AML-193 (cell line): ENCODE measurements around the gene DPY30.
"Not testable (repeated sequence)": the region's sequence is repeated elsewhere in the genome, so short reads cannot be mapped to it uniquely, and the experiment has no call there.

Experiments used
- DNase-seq, 2 experiments: peaks; one replicate each; lab custom pipeline; 2025; lab: John Stamatoyannopoulos, UW

DPY30 gene

GRCh38 chr2:32039447-32040219 lies at the start of gene DPY30:
Gene DPY30, minus strand, starts transcription at chr2:32039805. Its CDS starts 349 bp downstream, at chr2:32039456.
- DNase-seq = peak; percentile 86 to 90

- DNase-seq = no peak
Observed at GRCh38 chr2:32074134-32074506, 34.5 kb upstream of the DPY30 start.

DNA sequence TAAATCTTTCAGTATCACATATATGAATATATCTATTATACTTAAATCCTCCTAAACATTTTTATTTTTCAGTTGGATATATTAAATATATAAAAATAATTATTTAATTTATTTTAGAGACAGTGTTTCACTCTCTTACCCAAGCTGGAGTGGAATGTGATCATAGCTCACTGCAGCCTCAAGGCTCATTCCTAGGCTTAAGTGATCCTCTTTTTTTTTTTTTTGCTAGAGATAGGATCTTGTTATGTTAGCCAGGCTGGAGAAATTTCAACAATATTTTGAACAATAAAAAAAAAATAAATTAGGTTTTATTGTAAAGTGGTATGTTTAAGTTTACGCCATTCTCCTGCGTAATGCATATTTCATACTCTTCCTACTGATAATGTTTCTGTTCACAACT lies 27.9 kb upstream of the DPY30 start:
- no peak for DNase-seq

- DNase-seq = no peak
Observed at GRCh38 chr2:32064713-32065112, 25.1 kb upstream of the DPY30 start.

DNA sequence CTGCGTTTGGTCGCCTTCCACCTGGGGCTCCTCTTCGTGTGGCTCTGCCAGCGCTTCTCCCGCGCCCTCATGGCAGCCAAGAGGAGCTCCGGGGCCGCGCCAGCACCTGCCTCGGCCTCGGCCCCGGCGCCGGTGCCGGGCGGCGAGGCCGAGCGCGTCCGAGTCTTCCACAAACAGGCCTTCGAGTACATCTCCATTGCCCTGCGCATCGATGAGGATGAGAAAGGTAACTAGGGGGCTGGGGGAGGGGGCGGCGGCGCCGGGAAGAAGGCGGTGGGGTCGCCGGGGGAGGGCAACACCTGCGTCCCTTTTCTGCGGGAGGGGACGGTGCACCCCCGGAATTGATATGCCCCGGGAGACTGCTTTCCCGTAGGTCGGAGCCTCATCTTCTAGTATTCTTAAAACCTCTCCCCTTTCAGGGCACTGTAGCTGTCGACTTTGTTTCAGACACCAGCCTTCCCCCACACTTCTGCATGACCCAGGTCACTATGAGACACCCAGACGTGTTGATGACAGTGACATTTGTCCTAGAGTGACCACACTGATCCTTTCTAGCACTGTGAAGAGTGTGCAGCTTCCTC lies 24.5 kb upstream of the DPY30 start:
- DNase-seq = peak; percentile 38 to 39

GRCh38 chr2:32063310-32064020 lies 23.9 kb upstream of the DPY30 start, which contains the start of gene SPAST:
Gene SPAST, plus strand, starts transcription at chr2:32063556. Its CDS starts 276 bp downstream, at chr2:32063832.
- peak; percentile 93 to 95 for DNase-seq

DNA sequence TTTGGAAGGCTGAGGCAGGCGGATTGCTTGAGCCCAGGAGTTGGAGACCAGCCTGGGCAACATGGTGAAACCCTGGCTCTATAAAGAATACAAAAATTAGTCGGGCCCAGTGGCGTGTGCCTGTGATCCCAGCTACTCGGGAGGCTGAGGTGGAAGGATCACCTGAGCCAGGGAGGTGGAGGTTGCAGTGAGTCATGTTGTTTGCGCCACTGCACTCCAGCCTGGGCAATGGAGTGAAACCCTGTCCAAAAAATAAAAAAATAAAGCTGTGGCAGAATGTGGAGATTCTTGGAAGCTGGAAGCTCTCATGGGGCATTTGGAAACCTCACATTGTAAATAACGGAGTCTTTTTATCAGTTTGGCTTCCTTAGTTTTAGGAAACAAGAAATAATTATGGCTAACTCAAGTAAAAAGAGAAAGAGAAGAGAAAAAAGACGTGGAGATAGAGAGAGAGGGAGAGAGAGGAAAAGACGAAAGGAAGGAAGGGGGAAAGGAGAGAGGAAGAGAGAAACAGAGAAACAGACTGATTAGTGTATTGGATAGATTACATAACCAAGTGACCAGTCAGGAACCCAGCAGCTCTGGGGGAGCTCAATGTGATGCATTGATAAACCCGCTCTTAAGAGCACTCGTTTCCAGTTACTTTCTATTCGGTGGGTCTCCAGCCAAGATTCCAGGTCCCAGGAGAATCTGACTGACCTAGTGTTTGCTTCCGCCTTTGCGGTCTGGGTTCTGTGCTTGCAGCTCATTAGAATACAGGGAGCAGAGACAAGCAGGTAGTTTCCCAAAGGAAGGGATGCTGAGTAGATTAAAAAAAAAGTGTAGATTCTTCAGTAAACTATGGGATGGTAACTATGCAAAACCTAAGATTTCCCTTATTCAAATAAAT lies 22.6 kb upstream of the DPY30 start:
- peak; percentile 10 to 12 for DNase-seq

- no peak for DNase-seq
Observed at GRCh38 chr2:32061430-32061829, 21.8 kb upstream of the DPY30 start.

DNA sequence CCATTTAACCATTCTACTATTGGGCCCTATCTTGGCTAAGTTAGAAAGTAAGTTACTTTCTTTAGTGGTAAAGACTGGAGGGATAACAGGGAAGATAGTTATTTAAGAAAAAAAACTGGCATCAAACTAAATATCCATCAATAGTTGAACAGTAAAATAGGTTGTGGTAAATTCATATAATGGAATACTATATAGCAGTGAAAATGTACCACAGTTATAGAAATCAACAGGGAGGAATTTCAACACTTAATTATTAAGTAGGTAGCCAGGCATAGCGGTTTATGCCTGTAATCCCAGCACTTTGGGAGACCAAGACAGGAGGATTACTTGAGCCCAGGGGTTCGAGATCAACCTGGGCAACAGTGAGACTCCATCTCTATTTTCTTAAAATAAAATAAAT lies 20.7 kb upstream of the DPY30 start:
- DNase-seq = no peak

DNA sequence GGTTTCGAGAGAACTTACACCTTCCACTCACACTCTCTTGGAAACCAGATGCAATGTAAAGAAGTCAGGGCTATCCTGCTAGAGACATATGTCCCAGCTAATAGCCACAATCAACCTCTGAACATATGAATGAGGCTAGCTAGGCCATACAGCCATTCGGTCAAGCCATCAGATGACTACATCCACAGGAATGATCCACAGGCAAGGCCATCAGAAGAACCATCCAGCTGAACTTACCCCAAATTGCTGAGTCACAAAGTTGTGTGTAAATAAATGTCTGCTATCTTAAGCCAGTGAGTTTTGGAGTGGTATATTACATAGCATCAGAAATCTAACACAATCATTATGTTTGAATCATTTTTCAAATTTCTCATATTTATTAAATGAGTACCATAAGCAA lies 18.5 kb upstream of the DPY30 start:
- DNase-seq = no peak

- DNase-seq = not testable (repeated sequence)
Observed at GRCh38 chr2:32054583-32054982, 15.0 kb upstream of the DPY30 start.

- no peak for DNase-seq
Observed at GRCh38 chr2:32051836-32052439, 12.3 kb upstream of the DPY30 start.

- no peak for DNase-seq
Observed at GRCh38 chr2:32043561-32043960, 4.0 kb upstream of the DPY30 start.

GRCh38 chr2:32034198-32034887 lies 5.3 kb downstream of the DPY30 start:
- not testable (repeated sequence) for DNase-seq

DNA sequence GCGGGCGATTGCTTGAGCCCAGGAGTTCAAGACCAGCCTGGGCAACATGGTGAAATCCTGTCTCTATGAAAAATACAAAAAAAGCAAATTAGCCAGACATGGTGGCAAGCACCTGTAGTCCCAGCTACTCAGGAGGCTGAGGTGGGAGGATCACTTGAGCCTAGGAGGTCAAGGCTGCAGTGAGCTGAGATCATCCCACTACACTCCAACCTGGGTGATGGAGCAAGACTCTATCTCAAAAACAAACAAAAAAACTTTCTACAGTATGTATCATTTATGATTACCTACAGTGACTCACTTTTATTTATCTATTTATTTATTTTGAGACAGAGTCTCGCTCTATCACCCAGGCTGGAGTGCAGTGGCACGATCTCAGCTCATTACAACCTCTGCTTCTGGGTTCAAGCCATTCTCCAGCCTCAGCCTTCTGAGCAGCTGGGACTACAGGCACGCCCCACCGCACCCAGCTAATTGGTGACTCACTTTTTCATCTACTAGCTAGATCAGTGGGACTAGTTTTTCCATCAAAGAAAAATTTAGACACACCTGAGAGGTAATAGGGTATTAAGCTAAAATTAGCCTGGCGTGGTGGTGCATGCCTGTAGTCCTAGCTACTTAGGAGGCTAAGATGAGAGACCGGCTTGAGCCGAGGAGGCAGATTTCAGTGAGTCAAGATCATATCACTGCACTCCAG lies 20.7 kb downstream of the DPY30 start:
- DNase-seq = not testable (repeated sequence)

DNA sequence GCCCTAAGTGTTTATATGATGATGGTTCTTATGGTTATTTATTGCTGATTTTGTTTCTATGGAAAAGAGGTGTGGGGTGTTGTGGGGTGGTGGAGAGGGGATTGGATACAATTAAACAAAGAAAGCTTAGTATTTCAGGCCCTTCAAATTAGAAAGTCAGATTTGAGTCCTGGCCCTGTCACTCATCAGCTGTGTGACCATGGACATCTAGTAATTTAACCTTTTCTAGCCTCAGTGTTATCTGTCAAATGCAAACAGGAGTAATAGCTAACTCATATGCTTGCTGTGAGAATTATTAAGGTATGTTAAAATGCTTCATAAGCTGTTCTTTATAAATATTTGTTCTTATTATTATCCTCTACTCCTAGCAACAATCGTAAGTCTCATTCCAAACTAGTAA lies 26.7 kb downstream of the DPY30 start:
- DNase-seq = no peak

GRCh38 chr2:32011485-32011960 lies 28.1 kb downstream of the DPY30 start:
- DNase-seq = peak; percentile 52 to 54

DNA sequence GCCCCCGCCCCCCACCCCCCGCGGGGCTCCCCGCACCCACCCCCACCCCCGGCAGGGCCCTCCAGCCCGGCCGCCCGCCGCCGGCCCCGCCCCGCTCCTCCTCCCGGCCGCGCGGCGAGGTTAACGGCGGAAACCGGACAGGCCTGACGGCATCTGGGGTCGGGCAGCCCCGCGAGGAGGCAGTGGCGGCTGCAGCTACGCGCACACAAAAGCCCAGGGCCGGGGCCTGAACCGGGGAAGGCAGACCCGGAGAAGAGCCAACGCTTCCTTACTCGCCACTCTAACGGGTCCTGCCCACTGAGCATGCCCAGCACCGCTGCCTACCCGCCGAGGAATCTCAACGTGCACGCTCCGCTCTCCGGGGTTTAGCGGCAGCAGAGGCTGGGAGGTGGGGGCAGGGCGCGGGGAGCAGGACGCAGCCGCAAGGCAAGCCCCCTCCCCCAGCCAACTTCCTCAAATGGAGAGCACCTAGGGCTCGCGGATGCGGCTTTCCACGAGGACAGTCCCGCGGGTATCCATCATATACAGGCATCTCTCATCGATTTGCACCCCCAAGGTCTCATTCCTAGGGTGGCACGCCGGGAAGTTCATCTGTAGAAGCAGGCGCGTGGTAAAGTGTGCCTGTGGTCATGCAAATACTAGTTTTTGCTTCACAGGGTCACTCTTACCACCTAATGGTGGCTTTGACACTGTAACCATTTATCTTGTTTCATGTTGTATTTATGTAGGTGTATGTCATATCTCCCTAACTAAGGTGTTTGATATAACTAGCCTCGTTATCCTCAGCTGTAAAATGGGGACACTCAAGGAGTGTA lies 28.7 kb downstream of the DPY30 start, which contains the start of gene MEMO1:
MEMO1 (minus strand) TSS at position 339 of the 815 bp plus-strand sequence. CDS start 761 bp downstream, outside the sequence.
- peak; percentile 95 to 97 for DNase-seq

- peak in 1 of 2 experiments; percentile 13 for DNase-seq
Observed at GRCh38 chr2:32010280-32010669, 29.3 kb downstream of the DPY30 start.
